Smooth muscle cell (in vitro differentiated cells): ENCODE measurements around the gene KIF7. TPM values are rescaled to one million over a fixed set of nuclear protein-coding genes. Genes with fewer than 3 reads are reported as not detected.

Experiments used
- DNase-seq: peaks from one replicate; lab custom pipeline; 2025; ENCODE audit not compliant: unreplicated experiment; lab: John Stamatoyannopoulos, UW
- H2AFZ ChIP-seq: fragments of 200-600 bp; sonication (generic); 2 replicates; pipeline ENCODE4 v1.6.0; 2016; ENCODE audit warnings: antibody characterized with exemption, low read depth, mild to moderate bottlenecking
- H3F3A ChIP-seq: fragments of 200-600 bp; sonication (generic); 2 replicates; pipeline ENCODE4 v1.6.0; 2017; ENCODE audit warnings: antibody characterized with exemption, low read depth
- H3K27ac ChIP-seq: fragments of 200-600 bp; sonication (generic); 2 replicates; pipeline ENCODE4 v1.5.1; 2016; ENCODE audit warnings: low read depth, mild to moderate bottlenecking
- H3K27me3 ChIP-seq: fragments of 200-600 bp; sonication (generic); 2 replicates; pipeline ENCODE4 v1.6.1; 2016; ENCODE audit warnings: low read depth, mild to moderate bottlenecking
- H3K36me3 ChIP-seq: fragments of 200-600 bp; sonication (generic); 2 replicates; pipeline ENCODE4 v1.5.1; 2016; ENCODE audit warnings: low read depth
- H3K4me1 ChIP-seq: fragments of 200-600 bp; sonication (generic); 2 replicates; pipeline ENCODE4 v1.5.1; 2016; ENCODE audit warnings: low read depth
- H3K4me2 ChIP-seq: fragments of 200-600 bp; sonication (generic); 2 replicates; pipeline ENCODE4 v1.6.0; 2016; ENCODE audit warnings: mild to moderate bottlenecking
- H3K4me3 ChIP-seq: fragments of 200-600 bp; sonication (generic); 2 replicates; pipeline ENCODE4 v1.5.1; 2016; ENCODE audit warnings: mild to moderate bottlenecking
- H3K79me2 ChIP-seq: fragments of 200-600 bp; sonication (generic); 2 replicates; pipeline ENCODE4 v1.6.0; 2016; ENCODE audit warnings: low read depth, mild to moderate bottlenecking
- H3K9ac ChIP-seq: fragments of 200-600 bp; sonication (generic); 2 replicates; pipeline ENCODE4 v1.6.0; 2016; ENCODE audit warnings: low read depth
- H3K9me3 ChIP-seq: fragments of 200-600 bp; sonication (generic); replicated peaks from 2 replicates; pipeline ENCODE4 v1.5.1; 2016; ENCODE audit warnings: low read depth
- H4K20me1 ChIP-seq: fragments of 200-600 bp; sonication (generic); 2 replicates; pipeline ENCODE4 v1.6.0; 2016; ENCODE audit warnings: low read depth
- WGBS: methylation state at CpG from one replicate; pipeline ENCODE4 v1.1.7; 2016; ENCODE audit warnings: low lambda C conversion rate; 5-methylcytosine and 5-hydroxymethylcytosine counted together
- polyA plus RNA-seq: library from polyadenylated mRNA; unstranded; fragments of >200 nt; fragmentation: Nextera tagmentation; extraction: Ambion mirVana; gene quantifications from 2 replicates; pipeline ENCODE4 v1.2.1, GENCODE V29; 2016
- total RNA-seq: library from RNA; depleted of rRNA; stranded (reverse); fragments of >200 nt; gene quantifications from 2 replicates; pipeline ENCODE4 v1.2.3, GENCODE V29; 2014
- TF ChIP-seq, protein P1 (sequence below): fragments of 200-600 bp; sonication (generic); IDR thresholded peaks from 2 replicates; pipeline ENCODE4 v1.5.1; 2017; ENCODE audit warnings: borderline replicate concordance, mild to moderate bottlenecking, antibody characterized with exemption; ENCODE audit not compliant: insufficient read depth, poor library complexity, severe bottlenecking

KIF7 gene
- total and polyA plus RNA-seq, 2 experiments from 2014 or later = 4.8 to 7.6 TPM

DNA sequence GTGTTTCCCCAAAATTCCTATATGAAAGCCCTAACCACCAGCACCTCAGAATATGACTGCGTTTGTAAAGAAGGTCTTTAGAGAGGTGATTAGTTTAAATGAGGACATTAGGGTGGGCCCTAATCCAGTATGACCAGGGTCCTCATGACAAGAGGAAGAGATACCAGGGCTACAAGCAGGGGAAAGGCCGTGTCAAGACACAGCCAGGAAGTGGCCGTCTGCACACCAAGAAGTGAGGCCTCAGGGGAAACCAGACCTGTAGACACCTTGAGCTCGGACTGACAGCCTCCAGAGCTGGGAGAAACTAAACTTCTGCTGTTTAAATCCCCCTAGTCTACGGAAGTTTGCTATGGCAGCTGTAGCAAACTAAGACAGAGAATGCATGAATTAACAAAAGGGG lies 14.2 kb downstream of the KIF7 start:
- H3K27me3 ChIP-seq = no peaks in the 10 kb centered on the region
- TF ChIP-seq, protein P1, sequence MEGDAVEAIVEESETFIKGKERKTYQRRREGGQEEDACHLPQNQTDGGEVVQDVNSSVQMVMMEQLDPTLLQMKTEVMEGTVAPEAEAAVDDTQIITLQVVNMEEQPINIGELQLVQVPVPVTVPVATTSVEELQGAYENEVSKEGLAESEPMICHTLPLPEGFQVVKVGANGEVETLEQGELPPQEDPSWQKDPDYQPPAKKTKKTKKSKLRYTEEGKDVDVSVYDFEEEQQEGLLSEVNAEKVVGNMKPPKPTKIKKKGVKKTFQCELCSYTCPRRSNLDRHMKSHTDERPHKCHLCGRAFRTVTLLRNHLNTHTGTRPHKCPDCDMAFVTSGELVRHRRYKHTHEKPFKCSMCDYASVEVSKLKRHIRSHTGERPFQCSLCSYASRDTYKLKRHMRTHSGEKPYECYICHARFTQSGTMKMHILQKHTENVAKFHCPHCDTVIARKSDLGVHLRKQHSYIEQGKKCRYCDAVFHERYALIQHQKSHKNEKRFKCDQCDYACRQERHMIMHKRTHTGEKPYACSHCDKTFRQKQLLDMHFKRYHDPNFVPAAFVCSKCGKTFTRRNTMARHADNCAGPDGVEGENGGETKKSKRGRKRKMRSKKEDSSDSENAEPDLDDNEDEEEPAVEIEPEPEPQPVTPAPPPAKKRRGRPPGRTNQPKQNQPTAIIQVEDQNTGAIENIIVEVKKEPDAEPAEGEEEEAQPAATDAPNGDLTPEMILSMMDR = no peak

DNA sequence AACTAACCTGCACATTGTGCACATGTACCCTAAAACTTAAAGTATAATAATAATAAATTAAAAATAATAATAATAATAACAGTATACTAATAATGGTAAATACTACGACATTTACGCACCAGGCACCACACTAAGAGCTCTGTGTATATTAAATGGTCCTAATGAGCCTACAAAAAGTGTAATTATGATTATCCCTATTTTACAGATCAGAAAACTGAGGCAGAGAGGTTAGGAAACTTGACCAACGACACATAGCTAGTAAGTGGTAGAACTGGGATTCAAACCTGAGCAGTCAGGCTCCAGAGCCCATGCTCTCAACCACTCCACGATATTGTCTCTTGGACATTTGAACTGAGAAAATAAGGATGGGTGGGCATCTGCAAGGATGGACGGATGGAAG lies 15.0 kb downstream of the KIF7 start:
- Histone ChIP-seq H3K9me3 (no peaks in the 10 kb centered on the region), H3K4me2 (no peak overlapping the region), H3F3A (no peaks in the 10 kb centered on the region), H3K79me2 (no peaks in the 10 kb centered on the region), H3K4me1 (no peaks in the 10 kb centered on the region), H3K27ac (no peak overlapping the region), H3K27me3 (no peaks in the 10 kb centered on the region), H2AFZ (no peak overlapping the region), H3K9ac (no peak overlapping the region), H4K20me1 (no peaks in the 10 kb centered on the region), H3K36me3 (no peaks in the 10 kb centered on the region), H3K4me3 (no peak overlapping the region)
- 98% methylated on average over 5 of the region's 5 CpGs for WGBS
- TF ChIP-seq, protein P1 = no peak
- DNase-seq = no peak

More for the DNA sequence above, 14.2 kb downstream of the KIF7 start:
- no peaks in the 10 kb centered on the region for H3K36me3 ChIP-seq
- H3K27ac ChIP-seq = no peak overlapping the region
- 96% methylated on average over 5 of the region's 5 CpGs for WGBS
- H3K79me2 ChIP-seq = no peaks in the 10 kb centered on the region
- DNase-seq = no peak
- no peak overlapping the region for H3K9ac ChIP-seq
- H3K9me3 ChIP-seq = no peaks in the 10 kb centered on the region
- H3F3A ChIP-seq = no peaks in the 10 kb centered on the region
- H2AFZ ChIP-seq = no peak overlapping the region
- no peaks in the 10 kb centered on the region for H3K4me1 ChIP-seq
- H3K4me2 ChIP-seq = no peak overlapping the region
- no peaks in the 10 kb centered on the region for H4K20me1 ChIP-seq
- H3K4me3 ChIP-seq = no peak overlapping the region

DNA sequence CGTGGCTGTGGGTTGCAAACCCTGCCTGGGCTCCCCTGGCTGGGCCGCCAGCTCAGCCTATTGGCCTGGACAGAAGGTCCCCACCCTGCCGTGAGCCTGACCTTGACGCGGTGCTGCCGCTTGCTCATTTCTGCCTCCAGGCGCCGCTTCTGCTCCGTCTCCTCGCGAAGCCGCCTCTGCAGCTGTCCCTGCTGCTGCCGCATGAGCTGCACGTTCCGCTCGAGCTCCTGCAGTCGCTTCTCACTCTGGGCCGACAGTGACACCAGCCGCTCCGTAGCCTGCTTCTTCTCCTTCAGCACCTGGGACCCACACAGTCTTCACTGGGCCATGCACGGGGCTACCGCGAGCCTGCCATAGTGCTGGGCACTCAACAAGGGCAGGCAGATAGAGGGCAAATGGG lies 21.7 kb downstream of the KIF7 start:
- TF ChIP-seq, protein P1 = no peak
- no peak overlapping the region for H2AFZ ChIP-seq
- no peaks in the 10 kb centered on the region for H4K20me1 ChIP-seq
- no peak overlapping the region for H3K4me3 ChIP-seq
- H3K4me1 ChIP-seq = no peaks in the 10 kb centered on the region
- no peaks in the 10 kb centered on the region for H3K36me3 ChIP-seq
- no peak overlapping the region for H3K27ac ChIP-seq
- no peak overlapping the region for H3K4me2 ChIP-seq
- H3K9me3 ChIP-seq = no peaks in the 10 kb centered on the region
- 95% methylated on average over 23 of the region's 23 CpGs for WGBS
- no peaks in the 10 kb centered on the region for H3K79me2 ChIP-seq
- H3F3A ChIP-seq = no peaks in the 10 kb centered on the region
- DNase-seq = no peak
- no peak overlapping the region for H3K9ac ChIP-seq
- H3K27me3 ChIP-seq = no peaks in the 10 kb centered on the region
